Measurements from ENCODE around the gene ATG10.

ATG10 gene

DNA sequence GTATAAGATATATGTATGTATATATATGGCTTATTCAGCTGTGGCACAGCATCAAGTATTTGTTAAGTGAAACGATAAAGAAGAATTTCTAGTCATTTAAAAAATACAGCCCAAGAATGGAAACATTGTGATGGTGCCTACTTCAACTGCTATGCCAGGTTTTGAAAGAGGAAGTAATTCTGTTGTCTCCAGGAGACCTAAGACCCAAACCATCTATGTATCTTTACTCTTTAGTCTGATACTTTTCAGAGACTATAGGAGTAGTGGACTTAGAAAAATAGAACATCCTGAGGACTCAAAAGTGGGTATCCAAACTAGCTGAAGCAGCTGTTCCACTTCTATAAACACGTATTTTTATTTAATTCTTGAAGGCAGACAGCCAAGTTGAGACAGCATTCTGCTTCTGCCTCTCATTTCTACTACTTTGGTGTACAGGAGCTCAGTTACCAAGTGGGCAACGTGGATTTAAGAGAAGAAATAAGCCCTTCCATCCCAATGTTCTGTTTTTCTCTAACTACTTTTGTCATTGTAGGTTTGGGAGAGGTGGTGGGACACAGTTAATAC, 195.6 kb downstream of the ATG10 start:
- Histone ChIP-seq H3K18ac (ENCODE audit: low read length) (peak overlapping the region; percentile 28), H3K4me3 (ENCODE audit: low read length) (no peak overlapping the region), H2BK15ac (replicated peaks; ENCODE audit: low read depth) (no peak overlapping the region), H3K27ac (ENCODE audit: low read depth, low read length) (no peak overlapping the region), H3K4ac (ENCODE audit: low read depth, low read length) (no peak overlapping the region), H3K27me3 (ENCODE audit: insufficient read depth, low read length, poor library complexity) (no peaks in the 10 kb centered on the region), H3K9ac (ENCODE audit: low read length) (no peak overlapping the region), H2BK120ac (ENCODE audit: low read depth, low read length) (no peak overlapping the region), H2AK5ac (ENCODE audit: low read length) (no peak overlapping the region), H3K79me1 (ENCODE audit: low read length) (no peaks in the 10 kb centered on the region), H3K4me2 (ENCODE audit: low read length) (no peak overlapping the region), H3K79me2 (ENCODE audit: control insufficient read depth, insufficient read depth, low read length) (no peaks in the 10 kb centered on the region), H2BK5ac (ENCODE audit: low read length) (no peak overlapping the region), H4K5ac (ENCODE audit: low read length) (no peak overlapping the region), H4K8ac (ENCODE audit: low read depth, low read length) (no peak overlapping the region), H3K4me1 (ENCODE audit: control insufficient read depth, low read depth, low read length) (no peaks in the 10 kb centered on the region), H3K36me3 (ENCODE audit: control insufficient read depth, insufficient read depth, low read length) (no peaks in the 10 kb centered on the region), H3K23ac (ENCODE audit: low read length) (no peak overlapping the region), H3K56ac (ENCODE audit: low read length) (no peak overlapping the region)
- no peak for DNase-seq
- WGBS (ENCODE audit: extremely low coverage, insufficient coverage, low lambda C conversion rate), result no CpG with 5 or more reads among the region's 3 CpGs

DNA sequence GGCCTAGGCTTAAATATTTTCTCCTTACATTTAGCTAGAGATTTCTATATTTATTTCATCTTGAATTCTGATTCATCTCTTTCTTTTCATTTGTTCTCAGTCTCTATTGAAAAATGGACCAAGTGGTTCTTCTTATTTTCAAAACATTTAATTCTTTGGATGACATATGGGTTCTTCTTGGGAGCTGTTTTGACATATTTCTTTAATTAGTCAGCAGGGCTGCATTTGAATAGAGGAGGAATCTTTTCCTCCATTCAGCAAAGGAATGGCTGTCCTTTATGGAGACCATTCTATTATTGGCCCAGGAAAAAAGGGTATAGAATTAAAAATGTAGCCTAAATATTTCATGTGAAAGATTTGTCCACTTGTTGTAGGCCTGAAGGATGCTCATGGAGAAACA, 196.5 kb downstream of the ATG10 start:
- no peaks in the 10 kb centered on the region for H3K27me3 ChIP-seq (ENCODE audit: insufficient read depth, low read length, poor library complexity)
- no peak overlapping the region for H3K4me3 ChIP-seq (ENCODE audit: low read length)
- H2BK120ac ChIP-seq (ENCODE audit: low read depth, low read length), result no peak overlapping the region
- H3K79me2 ChIP-seq (ENCODE audit: control insufficient read depth, insufficient read depth, low read length), result no peaks in the 10 kb centered on the region
- H3K4me2 ChIP-seq (ENCODE audit: low read length), result no peak overlapping the region
- no peaks in the 10 kb centered on the region for H3K79me1 ChIP-seq (ENCODE audit: low read length)
- no peak overlapping the region for H2BK5ac ChIP-seq (ENCODE audit: low read length)
- no peak overlapping the region for H3K18ac ChIP-seq (ENCODE audit: low read length)
- no peak overlapping the region for H3K23ac ChIP-seq (ENCODE audit: low read length)
- H4K8ac ChIP-seq (ENCODE audit: low read depth, low read length), result no peak overlapping the region
- H3K9ac ChIP-seq (ENCODE audit: low read length), result no peak overlapping the region
- DNase-seq, result peak; percentile 51
- no peak overlapping the region for H3K27ac ChIP-seq (ENCODE audit: low read depth, low read length)
- H4K5ac ChIP-seq (ENCODE audit: low read length), result no peak overlapping the region
- H3K4ac ChIP-seq (ENCODE audit: low read depth, low read length), result no peak overlapping the region
- H3K4me1 ChIP-seq (ENCODE audit: control insufficient read depth, low read depth, low read length), result no peaks in the 10 kb centered on the region
- H2BK15ac ChIP-seq (replicated peaks; ENCODE audit: low read depth), result no peak overlapping the region
- no peak overlapping the region for H3K56ac ChIP-seq (ENCODE audit: low read length)
- H3K36me3 ChIP-seq (ENCODE audit: control insufficient read depth, insufficient read depth, low read length), result no peaks in the 10 kb centered on the region
- no peak overlapping the region for H2AK5ac ChIP-seq (ENCODE audit: low read length)

DNA sequence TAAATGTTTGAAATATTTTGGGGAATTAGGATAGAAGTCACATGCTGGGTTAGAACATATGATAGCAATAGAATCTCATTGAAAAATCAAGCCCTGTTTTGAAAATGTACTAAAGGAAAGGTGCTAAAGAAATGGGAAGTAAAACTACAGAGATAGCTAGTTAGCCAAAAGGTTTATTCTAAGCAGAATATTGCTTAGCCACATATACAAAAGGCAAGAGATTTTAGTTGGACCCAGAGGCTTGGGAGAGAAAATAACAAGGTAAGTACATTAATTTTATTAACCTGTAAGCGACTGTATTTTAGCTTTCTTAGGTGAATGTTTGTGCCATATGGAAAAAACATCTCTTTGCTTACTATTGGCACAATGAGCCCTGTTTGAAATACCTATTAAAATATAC, 198.1 kb downstream of the ATG10 start:
- no peak overlapping the region for H3K18ac ChIP-seq (ENCODE audit: low read length)
- H2BK15ac ChIP-seq (replicated peaks; ENCODE audit: low read depth), result no peak overlapping the region
- H2BK120ac ChIP-seq (ENCODE audit: low read depth, low read length), result no peak overlapping the region
- H4K5ac ChIP-seq (ENCODE audit: low read length), result no peak overlapping the region
- H2AK5ac ChIP-seq (ENCODE audit: low read length), result no peak overlapping the region
- no peak overlapping the region for H3K27ac ChIP-seq (ENCODE audit: low read depth, low read length)
- no peak overlapping the region for H3K9ac ChIP-seq (ENCODE audit: low read length)
- no peak overlapping the region for H4K8ac ChIP-seq (ENCODE audit: low read depth, low read length)
- H3K4me3 ChIP-seq (ENCODE audit: low read length), result no peak overlapping the region
- H3K23ac ChIP-seq (ENCODE audit: low read length), result no peak overlapping the region
- no peaks in the 10 kb centered on the region for H3K79me1 ChIP-seq (ENCODE audit: low read length)
- no peak overlapping the region for H3K4me2 ChIP-seq (ENCODE audit: low read length)
- H3K4me1 ChIP-seq (ENCODE audit: control insufficient read depth, low read depth, low read length), result no peaks in the 10 kb centered on the region
- H3K27me3 ChIP-seq (ENCODE audit: insufficient read depth, low read length, poor library complexity), result no peaks in the 10 kb centered on the region
- no peak overlapping the region for H3K56ac ChIP-seq (ENCODE audit: low read length)
- no peak for DNase-seq
- no peak overlapping the region for H2BK5ac ChIP-seq (ENCODE audit: low read length)
- WGBS (ENCODE audit: extremely low coverage, insufficient coverage, low lambda C conversion rate), result no CpG with 5 or more reads among the region's 1 CpG
- no peak overlapping the region for H3K4ac ChIP-seq (ENCODE audit: low read depth, low read length)
- no peaks in the 10 kb centered on the region for H3K36me3 ChIP-seq (ENCODE audit: control insufficient read depth, insufficient read depth, low read length)
- no peaks in the 10 kb centered on the region for H3K79me2 ChIP-seq (ENCODE audit: control insufficient read depth, insufficient read depth, low read length)

DNA sequence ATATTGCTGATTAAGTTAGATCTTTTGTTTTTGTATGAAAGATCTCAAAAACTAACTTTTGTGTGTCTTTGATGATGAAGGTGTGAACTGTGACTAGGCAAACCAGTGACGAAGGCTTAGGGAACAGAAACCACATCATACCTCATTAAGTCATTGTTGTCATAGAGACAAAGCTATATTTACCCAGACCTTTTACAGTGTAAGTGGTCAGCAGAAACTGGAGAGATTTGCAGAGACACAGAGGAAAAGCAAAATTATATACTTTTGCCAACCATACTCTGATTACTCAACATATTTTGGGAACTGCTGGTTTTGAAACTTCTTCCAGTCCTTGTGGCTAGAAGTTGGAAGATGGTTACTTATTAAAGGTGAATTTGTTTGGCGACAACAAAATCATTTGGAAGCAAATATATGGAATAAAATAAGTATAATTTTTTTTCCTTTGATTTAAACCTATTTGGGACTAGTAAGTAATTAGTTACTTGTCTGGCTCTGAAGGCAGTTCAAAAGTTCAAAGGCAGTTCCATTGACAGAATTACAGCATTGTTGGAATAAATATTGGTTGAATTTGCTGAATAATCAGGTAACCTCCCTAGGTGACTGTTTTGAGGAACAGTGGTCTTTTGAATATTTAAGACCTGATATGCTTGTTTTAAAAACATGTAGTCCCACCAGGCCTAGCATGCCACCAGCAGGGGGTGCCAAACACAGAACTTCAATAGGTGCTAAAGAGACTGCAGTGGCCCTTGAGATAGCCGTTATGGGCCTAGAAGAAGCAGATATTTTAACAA, 202.5 kb downstream of the ATG10 start:
- no peak overlapping the region for H3K4me2 ChIP-seq (ENCODE audit: low read length)
- no peak overlapping the region for H3K18ac ChIP-seq (ENCODE audit: low read length)
- no peak overlapping the region for H3K56ac ChIP-seq (ENCODE audit: low read length)
- no peak overlapping the region for H2BK120ac ChIP-seq (ENCODE audit: low read depth, low read length)
- H3K79me2 ChIP-seq (ENCODE audit: control insufficient read depth, insufficient read depth, low read length), result no peaks in the 10 kb centered on the region
- H3K27me3 ChIP-seq (ENCODE audit: insufficient read depth, low read length, poor library complexity), result no peaks in the 10 kb centered on the region
- H3K36me3 ChIP-seq (ENCODE audit: control insufficient read depth, insufficient read depth, low read length), result no peaks in the 10 kb centered on the region
- no peaks in the 10 kb centered on the region for H3K79me1 ChIP-seq (ENCODE audit: low read length)
- no peak overlapping the region for H3K23ac ChIP-seq (ENCODE audit: low read length)
- no peak overlapping the region for H3K4ac ChIP-seq (ENCODE audit: low read depth, low read length)
- H2BK15ac ChIP-seq (replicated peaks; ENCODE audit: low read depth), result no peak overlapping the region
- no peak overlapping the region for H2BK5ac ChIP-seq (ENCODE audit: low read length)
- no peak overlapping the region for H3K4me3 ChIP-seq (ENCODE audit: low read length)
- peak; percentile 85 for DNase-seq
- no peak overlapping the region for H4K5ac ChIP-seq (ENCODE audit: low read length)
- H3K27ac ChIP-seq (ENCODE audit: low read depth, low read length), result no peak overlapping the region
- no peaks in the 10 kb centered on the region for H3K4me1 ChIP-seq (ENCODE audit: control insufficient read depth, low read depth, low read length)
- H2AK5ac ChIP-seq (ENCODE audit: low read length), result no peak overlapping the region
- no peak overlapping the region for H3K9ac ChIP-seq (ENCODE audit: low read length)
- no peak overlapping the region for H4K8ac ChIP-seq (ENCODE audit: low read depth, low read length)
- no CpG with 5 or more reads among the region's 3 CpGs for WGBS (ENCODE audit: extremely low coverage, insufficient coverage, low lambda C conversion rate)

DNA sequence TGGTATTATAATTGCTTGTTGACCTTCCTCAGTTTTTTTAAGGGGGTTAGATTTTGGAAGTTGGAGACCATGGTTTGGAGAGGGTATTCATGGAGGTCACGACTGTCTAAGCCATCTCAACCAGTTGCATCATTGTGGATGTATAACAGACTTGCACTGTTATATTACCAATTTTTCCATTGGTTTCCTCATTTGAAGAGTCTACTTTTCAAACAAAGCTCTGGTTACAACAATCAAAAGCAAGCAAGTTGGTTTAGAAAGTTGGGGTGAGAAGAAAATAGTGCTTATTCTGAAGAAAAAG, 203.0 kb downstream of the ATG10 start:
- Histone ChIP-seq H3K36me3 (ENCODE audit: control insufficient read depth, insufficient read depth, low read length) (no peaks in the 10 kb centered on the region), H3K79me2 (ENCODE audit: control insufficient read depth, insufficient read depth, low read length) (no peaks in the 10 kb centered on the region), H3K56ac (ENCODE audit: low read length) (no peak overlapping the region), H2AK5ac (ENCODE audit: low read length) (no peak overlapping the region), H3K4me2 (ENCODE audit: low read length) (no peak overlapping the region), H2BK5ac (ENCODE audit: low read length) (no peak overlapping the region), H3K27me3 (ENCODE audit: insufficient read depth, low read length, poor library complexity) (no peaks in the 10 kb centered on the region), H2BK120ac (ENCODE audit: low read depth, low read length) (no peak overlapping the region), H3K4me3 (ENCODE audit: low read length) (no peak overlapping the region), H2BK15ac (replicated peaks; ENCODE audit: low read depth) (no peak overlapping the region), H4K5ac (ENCODE audit: low read length) (no peak overlapping the region), H4K8ac (ENCODE audit: low read depth, low read length) (no peak overlapping the region), H3K4ac (ENCODE audit: low read depth, low read length) (no peak overlapping the region), H3K79me1 (ENCODE audit: low read length) (no peaks in the 10 kb centered on the region), H3K9ac (ENCODE audit: low read length) (no peak overlapping the region), H3K27ac (ENCODE audit: low read depth, low read length) (no peak overlapping the region), H3K23ac (ENCODE audit: low read length) (no peak overlapping the region), H3K4me1 (ENCODE audit: control insufficient read depth, low read depth, low read length) (no peaks in the 10 kb centered on the region), H3K18ac (ENCODE audit: low read length) (no peak overlapping the region)
- no CpG with 5 or more reads among the region's 1 CpG for WGBS (ENCODE audit: extremely low coverage, insufficient coverage, low lambda C conversion rate)
- DNase-seq, result no peak
